ENCODE data around the gene PXDC1. TPM values are rescaled to one million over a fixed set of nuclear protein-coding genes. Genes with fewer than 3 reads are reported as not detected.

PXDC1 gene
- total and polyA plus RNA-seq, 7 donors: 9.0 to 116 (median 46.7) TPM

- Histone ChIP-seq H3K36me3 (peaks cover 0 to 5% (median 0%) of the 10 kb centered on the region in 4 donors), H3K4me1 (peaks cover 0 to 22% (median 0%) of the 10 kb centered on the region in 4 donors), H3K27ac (no peak overlapping the region), H3K27me3 (no peaks in the 10 kb centered on the region), H3K4me3 (no peak overlapping the region), H3K9me3 (no peaks in the 10 kb centered on the region)
- WGBS, 2 donors: 80 to 85% methylated on average over 9 of the region's 9 CpGs
- DNase-seq: no peak
- intact Hi-C loops (cut with DNase I): no loop called here
- TF ChIP-seq POLR2AphosphoS5 (IDR thresholded peaks at IDR 0.05) (no peak), EP300 (IDR thresholded peaks at IDR 0.05) (no peak), POLR2A (IDR thresholded peaks at IDR 0.05) (no peak)
- TF ChIP-seq, protein P1, sequence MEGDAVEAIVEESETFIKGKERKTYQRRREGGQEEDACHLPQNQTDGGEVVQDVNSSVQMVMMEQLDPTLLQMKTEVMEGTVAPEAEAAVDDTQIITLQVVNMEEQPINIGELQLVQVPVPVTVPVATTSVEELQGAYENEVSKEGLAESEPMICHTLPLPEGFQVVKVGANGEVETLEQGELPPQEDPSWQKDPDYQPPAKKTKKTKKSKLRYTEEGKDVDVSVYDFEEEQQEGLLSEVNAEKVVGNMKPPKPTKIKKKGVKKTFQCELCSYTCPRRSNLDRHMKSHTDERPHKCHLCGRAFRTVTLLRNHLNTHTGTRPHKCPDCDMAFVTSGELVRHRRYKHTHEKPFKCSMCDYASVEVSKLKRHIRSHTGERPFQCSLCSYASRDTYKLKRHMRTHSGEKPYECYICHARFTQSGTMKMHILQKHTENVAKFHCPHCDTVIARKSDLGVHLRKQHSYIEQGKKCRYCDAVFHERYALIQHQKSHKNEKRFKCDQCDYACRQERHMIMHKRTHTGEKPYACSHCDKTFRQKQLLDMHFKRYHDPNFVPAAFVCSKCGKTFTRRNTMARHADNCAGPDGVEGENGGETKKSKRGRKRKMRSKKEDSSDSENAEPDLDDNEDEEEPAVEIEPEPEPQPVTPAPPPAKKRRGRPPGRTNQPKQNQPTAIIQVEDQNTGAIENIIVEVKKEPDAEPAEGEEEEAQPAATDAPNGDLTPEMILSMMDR (IDR thresholded peaks at IDR 0.05): no peak
These were observed 38.5 kb downstream of the PXDC1 start for GRCh38 chr6:3712827-3713665.

GRCh38 chr6:3711776-3712175 lies 39.7 kb downstream of the PXDC1 start:
- TF ChIP-seq EP300 (IDR thresholded peaks at IDR 0.05) (no peak), POLR2AphosphoS5 (IDR thresholded peaks at IDR 0.05) (no peak), POLR2A (IDR thresholded peaks at IDR 0.05) (no peak)
- TF ChIP-seq, protein P1 (IDR thresholded peaks at IDR 0.05): no peak
- Histone ChIP-seq H3K9me3 (no peaks in the 10 kb centered on the region), H3K36me3 (peaks cover 0 to 5% (median 0%) of the 10 kb centered on the region in 4 donors), H3K4me3 (no peak overlapping the region), H3K27ac (no peak overlapping the region), H3K27me3 (no peaks in the 10 kb centered on the region), H3K4me1 (peaks cover 0 to 12% (median 0%) of the 10 kb centered on the region in 4 donors)
- DNase-seq: no peak
- intact Hi-C loops (cut with DNase I): no loop called here
- WGBS, 2 donors: 91 to 94% methylated on average over 6 of the region's 6 CpGs

DNA sequence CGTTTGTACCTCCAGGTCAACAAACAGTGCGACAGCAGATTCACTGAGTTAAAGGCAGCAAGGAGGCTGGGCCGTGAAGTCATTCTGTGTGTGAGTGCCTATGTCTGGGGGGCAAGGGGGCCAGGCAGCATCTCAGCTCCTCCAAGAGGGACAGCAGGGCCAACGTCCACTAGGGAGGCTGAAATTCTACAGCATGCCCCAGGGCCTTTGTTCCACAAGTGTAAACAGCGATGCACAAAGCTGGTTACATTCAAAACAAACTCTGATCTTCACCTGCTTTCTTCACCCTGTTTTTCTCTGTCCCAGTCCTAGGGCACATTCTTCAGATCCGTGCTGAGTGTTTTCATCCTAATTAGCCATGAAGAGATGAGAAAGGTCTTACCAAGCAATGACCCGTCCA lies 41.1 kb downstream of the PXDC1 start:
- no peaks in the 10 kb centered on the region for H3K9me3 ChIP-seq
- TF ChIP-seq POLR2A (IDR thresholded peaks at IDR 0.05): no peak
- TF ChIP-seq, protein P1 (IDR thresholded peaks at IDR 0.05): no peak
- no peak for TF ChIP-seq EP300 (IDR thresholded peaks at IDR 0.05)
- TF ChIP-seq POLR2AphosphoS5 (IDR thresholded peaks at IDR 0.05): no peak

GRCh38 chr6:3708540-3708939 lies 43.0 kb downstream of the PXDC1 start:
- Histone ChIP-seq H3K4me1 (peaks cover 0 to 10% (median 0%) of the 10 kb centered on the region in 4 donors), H3K27me3 (no peaks in the 10 kb centered on the region), H3K4me3 (no peak overlapping the region), H3K36me3 (peaks cover 0 to 5% (median 0%) of the 10 kb centered on the region in 4 donors), H3K27ac (no peak overlapping the region), H3K9me3 (no peaks in the 10 kb centered on the region)
- TF ChIP-seq, protein P1 (IDR thresholded peaks at IDR 0.05): no peak
- no peak for TF ChIP-seq POLR2AphosphoS5 (IDR thresholded peaks at IDR 0.05)
- TF ChIP-seq EP300 (IDR thresholded peaks at IDR 0.05): no peak
- TF ChIP-seq POLR2A (IDR thresholded peaks at IDR 0.05): no peak
- 72 to 91% methylated on average over 4 of the region's 4 CpGs for WGBS, 2 donors
- DNase-seq: no peak
- intact Hi-C loops (cut with DNase I): no loop called here

More for the DNA sequence above, 41.1 kb downstream of the PXDC1 start:
- H3K27ac ChIP-seq: no peak overlapping the region
- no peak overlapping the region for H3K4me3 ChIP-seq
- DNase-seq: no peak
- intact Hi-C loops (cut with DNase I): no loop called here
- H3K36me3 ChIP-seq: peaks cover 0 to 5% (median 0%) of the 10 kb centered on the region in 4 donors
- peaks cover 0 to 12% (median 0%) of the 10 kb centered on the region in 4 donors for H3K4me1 ChIP-seq
- WGBS, 2 donors: 88 to 89% methylated on average over 7 of the region's 7 CpGs
- no peaks in the 10 kb centered on the region for H3K27me3 ChIP-seq
